ENCODE data around the gene SMYD2.

DNA sequence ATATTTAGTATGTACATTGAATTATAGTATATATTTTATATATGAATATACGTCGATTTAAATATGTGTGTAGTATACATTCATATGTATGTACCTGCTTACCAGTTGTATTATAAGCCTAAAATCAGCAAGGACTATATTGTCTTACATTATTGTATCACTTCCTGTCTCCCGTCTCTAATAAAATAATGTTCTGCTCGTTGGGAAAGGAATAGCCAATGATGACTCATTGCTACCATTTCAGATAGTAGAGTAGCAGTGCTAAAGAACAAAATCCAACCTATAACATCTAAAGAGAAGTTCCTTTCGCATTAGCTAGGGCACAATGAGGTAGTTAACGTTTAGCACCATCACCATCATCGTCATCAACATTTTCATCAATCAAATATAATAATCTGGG lies 39.9 kb upstream of the SMYD2 start:
- no peak for TF ChIP-seq POLR2AphosphoS5 (IDR thresholded peaks at IDR 0.05; ENCODE audit: low read depth, low read length)
- no peak for TF ChIP-seq POLR2A (IDR thresholded peaks at IDR 0.05; ENCODE audit: low read depth, low read length)
- TF ChIP-seq TAF1 (IDR thresholded peaks at IDR 0.05; ENCODE audit: borderline replicate concordance, low read depth, low read length): no peak
